HL-60/S4 (cell line): ENCODE data around the gene OXCT1.
"Not testable (repeated sequence)": the region's sequence is repeated elsewhere in the genome, so short reads cannot be mapped to it uniquely, and the experiment has no call there.

Experiments used
- in situ Hi-C: fragments of 300-500 bp; cut with MboI; formaldehyde crosslinking; loops from 2 replicates; pipeline ENCODE4 v1.14.3; 2022; ENCODE audit warnings: low sequenced_read_pairs

The OXCT1 gene

DNA sequence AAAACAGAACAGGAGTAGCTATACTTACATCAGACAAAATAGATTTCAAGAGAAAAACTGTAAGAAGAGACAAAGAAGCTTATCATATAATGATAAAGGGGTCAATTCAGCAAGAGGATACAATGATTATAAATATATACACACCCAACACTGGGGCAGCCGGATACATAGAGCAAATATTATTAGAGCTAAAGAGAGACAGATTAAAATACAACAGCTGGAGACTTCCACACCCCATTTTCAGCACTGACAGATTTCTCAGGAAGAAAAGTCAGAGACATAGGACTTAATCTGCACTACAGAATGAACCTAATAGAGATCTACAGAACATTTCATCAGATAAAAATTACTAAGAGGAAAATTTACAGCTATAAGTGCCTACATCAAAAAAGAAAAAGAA, 35.7 kb downstream of the OXCT1 start:
- in situ Hi-C loops: no loop called here

DNA sequence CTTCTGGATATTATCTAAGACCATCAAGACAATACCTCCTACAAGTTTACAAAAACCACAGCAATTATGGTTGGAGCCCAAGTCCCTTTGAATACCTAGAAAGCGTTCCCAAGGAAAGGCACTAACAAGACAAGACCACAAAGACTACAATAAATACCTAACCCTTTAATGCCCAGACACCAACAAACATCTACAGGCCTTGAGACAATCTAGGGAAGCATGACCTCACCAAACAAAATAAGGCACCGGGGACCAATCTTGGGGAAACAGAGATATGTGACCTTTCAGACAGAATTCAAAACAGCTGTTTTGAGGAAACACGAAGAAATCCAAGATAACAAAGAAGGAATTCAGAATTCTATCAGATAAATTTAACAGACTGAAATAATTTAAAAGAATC, 37.8 kb downstream of the OXCT1 start:
- in situ Hi-C loops: no loop called here

DNA sequence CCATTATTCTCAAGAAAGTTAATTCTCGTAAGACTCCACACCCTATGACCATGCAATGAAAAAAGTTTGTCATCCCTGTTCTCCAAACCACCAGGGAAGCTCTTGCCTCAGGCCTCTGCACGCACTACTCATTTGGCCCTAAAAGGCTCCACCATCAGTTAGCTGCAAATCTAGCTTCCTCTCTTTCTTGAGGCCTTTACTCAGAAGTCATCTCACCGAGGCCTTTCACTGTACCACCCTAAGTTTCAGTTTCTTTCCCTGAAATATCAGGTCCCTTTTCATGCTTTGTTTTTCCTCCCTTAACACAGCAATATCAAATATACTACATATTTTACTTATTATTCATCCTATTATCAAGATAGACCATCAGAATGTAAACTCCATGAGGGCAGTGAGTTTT, 39.1 kb downstream of the OXCT1 start:
- in situ Hi-C loops: no loop called here

DNA sequence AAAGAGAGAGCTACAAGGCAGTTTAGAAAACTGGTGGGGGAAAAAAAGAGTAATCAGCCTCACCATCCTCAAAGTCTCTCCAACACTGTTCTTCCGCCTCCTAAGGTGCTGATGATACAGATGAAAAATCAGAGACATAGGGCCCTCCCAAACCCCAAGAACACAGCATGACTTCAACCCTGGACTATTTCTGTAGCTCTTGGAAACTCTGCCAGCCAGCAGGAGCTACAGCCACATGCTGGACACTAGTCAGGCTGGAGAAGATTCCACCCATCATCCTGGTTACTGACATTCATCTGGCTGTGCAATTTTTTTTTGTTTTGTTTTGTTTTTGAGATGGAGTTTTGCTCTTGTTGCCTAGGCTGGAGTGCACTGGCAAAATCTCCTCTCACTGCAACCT, 42.4 kb downstream of the OXCT1 start:
- in situ Hi-C loops: no loop called here

DNA sequence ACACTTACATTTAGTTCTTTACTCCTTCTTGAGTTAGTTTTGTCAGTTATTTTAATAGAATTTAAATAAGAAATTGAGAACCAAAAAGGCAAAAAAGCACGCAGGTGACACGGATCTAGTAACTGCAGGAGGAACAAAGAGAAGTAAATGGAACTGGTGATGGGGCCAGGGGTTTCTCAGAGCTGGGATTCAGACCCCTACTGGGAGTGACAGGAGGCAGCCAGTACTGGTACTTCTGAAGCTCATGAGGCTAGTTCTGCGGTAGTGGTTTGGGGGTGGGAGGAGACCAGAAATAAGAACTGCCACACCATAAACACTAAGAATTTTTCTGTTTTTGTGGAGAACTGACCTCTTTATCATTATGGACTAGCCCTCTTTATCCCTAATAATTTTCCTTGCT, 48.2 kb downstream of the OXCT1 start:
- in situ Hi-C loops: no loop called here

DNA sequence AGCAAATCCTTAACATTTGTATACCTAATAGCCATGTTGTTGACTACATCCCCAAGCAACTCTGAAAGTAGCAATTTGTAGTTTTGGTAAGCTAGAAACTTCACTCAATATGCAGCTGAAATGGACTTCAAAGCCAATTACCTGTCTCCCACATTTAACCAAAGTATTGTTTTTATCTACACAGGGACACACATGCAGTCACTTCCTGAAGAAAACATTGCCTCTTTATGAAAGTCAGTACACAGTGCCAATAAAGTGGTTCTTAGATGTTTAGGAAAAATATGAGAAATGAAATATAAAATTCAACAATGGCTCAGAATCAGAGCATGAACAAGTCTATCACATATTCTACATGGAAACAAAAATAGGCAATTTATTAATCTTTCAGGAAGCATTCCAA, 49.2 kb downstream of the OXCT1 start:
- in situ Hi-C loops: no loop called here

DNA sequence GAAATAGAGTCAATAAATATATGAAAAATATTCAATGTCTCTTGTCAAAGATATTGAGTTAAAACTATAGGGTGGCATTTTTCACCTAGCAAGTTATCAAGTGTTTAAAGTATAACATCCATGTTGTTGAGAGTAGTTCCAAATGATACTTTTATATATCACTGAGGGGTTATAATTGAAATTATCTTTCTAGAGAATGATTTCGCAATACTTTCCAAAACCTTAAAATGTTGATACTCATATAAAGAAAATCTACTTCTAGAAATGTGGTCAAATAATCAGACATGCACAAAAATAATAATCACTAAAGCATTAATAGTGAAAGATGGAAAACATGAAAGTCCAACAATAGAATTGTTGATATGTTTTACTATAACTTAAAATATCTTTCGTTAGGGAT, 50.1 kb downstream of the OXCT1 start:
- in situ Hi-C loops: no loop called here

DNA sequence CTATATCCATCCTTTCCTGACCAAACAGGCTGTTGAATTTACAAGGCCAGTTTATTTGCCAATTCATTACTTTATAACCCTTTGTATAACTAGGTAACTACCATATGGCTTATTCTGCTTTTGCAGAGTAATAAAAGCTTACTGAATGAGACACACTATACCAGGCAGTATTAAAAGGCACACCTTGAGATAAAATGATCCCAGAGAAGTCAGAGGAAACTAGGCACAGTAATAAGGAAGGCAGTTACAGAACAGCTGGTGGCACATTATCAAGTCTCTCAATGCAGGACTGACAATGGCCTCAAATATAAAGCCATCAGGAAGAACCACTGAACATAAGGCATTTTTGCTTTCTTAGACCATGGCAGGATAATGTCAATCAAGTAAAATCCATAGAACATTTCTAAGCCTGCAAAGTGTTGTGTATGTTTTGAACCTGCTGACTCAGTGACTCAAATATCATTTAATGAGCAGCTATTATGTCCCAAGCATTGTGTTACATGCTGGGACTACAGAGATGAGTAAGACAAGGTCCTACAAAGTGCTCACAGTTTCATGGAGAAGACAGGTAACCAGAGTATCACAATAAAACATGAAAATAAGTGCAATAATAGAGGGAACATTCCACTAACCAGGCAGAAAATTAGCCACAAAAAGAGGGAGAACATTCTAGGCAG, 52.5 kb downstream of the OXCT1 start:
- in situ Hi-C loops: no loop called here

DNA sequence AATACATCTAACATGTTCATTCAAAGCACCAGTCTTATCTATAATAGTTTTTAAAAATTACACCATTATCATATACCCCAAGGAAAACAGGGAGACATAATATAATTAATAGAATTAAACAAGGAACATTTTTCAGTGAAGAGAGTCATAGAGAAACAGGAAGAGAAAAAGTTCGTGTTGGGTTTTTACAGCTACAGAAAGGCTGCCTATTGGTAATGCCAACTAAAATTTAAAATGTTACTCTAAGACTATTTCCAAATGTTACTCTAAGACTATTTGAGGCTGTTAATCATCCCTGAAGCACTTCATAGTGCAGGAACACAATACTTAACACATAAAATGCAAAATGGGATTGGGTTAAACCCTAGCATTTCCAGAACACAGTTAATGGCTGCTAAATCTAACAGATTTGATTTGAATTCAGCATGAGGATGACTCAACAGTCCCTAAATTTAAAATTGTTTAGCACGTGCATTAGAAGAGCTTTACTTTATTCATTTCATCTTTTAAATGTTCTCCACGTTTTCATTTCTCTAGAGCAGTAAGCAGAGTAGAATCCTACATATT, 54.5 kb downstream of the OXCT1 start:
- in situ Hi-C loops: no loop called here

DNA sequence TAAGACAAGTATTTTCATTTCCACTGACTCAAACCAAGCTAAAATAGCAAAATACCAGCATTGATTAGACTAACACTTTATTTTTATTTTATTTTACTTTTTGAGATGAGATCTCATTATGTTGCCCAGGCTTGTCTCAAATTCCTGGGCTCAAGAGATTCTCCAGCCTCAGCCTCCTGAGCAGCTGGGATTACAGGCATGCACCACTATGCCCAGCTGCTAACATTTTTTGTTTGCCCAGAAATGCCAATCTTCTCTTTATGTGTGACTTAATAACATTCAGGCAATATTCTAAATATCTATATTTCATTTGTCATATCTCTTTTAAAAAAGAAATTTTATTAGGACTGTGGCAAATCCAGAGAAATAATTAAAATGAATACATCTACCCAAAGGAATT, 55.0 kb downstream of the OXCT1 start:
- in situ Hi-C loops: no loop called here

DNA sequence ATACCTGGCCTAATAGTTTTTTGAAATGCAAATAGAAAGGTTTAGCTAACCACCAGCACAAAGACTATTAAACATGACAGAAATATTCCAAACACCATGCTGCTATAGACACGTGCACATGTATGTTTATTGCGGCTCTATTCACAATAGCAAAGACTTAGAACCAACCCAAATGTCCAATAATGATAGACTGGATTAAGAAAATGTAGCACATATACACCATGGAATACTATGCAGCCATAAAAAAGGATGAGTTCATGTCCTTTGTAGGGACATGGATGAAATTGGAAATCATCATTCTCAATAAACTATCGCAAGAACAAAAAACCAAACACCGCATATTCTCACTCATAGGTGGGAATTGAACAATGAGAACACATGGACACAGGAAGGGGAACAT, 55.9 kb downstream of the OXCT1 start:
- in situ Hi-C loops: not testable (repeated sequence)

DNA sequence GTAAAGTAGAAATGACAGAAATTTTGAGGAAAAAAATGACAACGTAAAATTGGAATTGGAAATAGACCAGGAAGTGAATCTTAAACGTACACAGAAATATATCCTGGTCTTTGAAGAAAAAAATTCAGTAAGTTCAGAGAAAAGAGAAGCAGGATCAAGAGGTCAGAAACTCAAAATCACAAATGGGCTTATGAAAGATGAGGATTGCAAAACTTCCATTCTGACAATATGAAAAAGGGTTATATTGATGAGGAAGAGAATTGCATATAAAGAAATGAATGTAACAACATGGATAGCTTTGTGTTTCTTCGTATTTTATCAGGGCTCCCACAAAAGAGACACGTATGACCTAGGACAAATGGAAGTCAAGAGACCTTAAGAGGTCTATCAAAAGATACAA, 58.1 kb downstream of the OXCT1 start:
- in situ Hi-C loops: no loop called here

DNA sequence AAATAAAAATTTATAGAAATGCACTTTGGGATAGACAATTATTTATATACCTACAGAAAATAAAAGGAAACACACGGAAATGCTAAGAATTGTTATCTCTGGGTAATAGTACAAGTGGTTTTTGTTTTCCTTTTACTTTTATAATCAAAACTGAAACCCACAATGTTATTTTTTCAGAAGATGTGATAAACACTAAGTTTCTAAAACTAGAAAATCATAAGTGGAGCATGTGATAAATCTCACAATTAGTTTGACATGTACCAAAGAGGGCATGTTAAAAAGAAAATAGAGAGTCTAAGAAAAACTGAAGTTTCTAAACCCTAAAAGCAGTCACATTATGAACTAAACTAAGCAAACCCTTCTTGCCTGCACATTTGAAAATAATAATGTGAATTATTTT, 61.1 kb downstream of the OXCT1 start:
- in situ Hi-C loops: no loop called here

DNA sequence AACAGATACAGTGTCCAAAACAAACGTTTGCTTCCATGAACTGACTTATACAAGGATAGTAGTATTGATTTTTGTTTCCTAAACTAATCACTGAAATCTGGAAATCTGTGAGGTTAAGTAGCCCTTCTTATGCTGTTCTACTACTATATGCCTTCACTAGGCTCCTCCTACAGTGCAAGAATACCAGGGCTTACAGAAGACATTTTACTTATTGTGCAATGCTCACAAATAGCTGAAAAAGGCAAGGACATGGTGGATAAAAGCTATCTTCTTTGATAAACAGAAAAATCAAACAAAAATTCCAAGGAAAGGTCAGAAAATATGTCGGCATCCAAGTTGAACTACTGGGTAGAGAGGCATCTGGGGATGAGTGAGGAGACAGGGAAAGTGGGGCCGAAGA, 61.9 kb downstream of the OXCT1 start:
- in situ Hi-C loops: no loop called here

DNA sequence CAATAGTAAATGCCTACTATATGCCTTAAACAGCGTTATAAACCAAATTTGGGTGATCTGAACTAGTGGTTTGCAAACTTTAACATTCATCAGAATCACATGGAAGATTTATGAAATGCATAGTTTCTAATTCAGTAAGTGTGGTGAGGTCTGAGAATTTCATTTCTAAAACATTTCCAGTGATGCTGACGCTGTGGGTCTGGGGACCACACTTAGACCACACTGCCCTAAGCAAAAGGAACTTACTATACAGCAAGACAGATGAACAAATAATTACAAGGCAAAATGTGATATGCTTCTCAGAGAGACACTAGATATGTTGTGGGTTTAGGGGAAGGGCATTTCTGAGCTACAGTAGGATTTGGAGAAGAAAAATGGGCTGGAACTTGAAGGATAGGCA, 72.6 kb downstream of the OXCT1 start:
- in situ Hi-C loops: no loop called here

DNA sequence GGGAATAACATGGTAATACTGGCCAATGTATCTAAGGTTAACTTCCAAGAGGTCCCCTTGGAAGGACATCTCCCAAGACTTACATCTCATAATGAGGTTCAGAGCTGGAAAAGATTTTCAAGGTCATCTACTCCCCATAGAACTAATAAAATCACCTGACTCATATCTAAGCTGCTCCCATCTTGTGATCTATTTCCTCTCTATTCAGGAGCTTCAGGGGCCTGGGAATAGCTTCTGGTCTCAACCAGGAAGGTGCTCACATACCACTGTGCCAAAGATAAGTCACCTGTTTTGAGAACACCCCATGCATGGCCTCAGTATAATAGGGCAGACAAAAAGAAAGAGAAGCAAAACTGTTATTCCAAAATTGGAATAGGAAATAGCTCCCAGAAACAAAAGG, 74.2 kb downstream of the OXCT1 start:
- in situ Hi-C loops: no loop called here

DNA sequence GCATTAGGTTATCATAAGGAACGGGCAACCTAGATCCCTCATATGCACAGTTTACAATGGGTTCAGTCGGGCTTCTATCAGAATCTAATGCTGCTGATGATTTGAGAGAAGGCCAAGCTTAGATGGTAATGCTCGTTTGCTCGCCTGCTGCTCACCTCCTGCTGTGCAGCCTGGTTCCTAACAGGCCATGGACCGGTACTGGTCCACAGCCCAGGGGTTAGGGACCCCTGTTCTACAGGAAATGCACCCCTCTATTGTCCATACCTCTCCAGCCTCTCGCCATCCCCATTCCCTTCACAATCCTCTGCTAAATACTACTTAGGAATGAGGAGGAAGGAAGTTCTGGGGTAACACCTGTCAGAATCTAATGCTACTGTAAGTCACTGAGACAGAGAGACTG, 75.1 kb downstream of the OXCT1 start:
- in situ Hi-C loops: no loop called here

DNA sequence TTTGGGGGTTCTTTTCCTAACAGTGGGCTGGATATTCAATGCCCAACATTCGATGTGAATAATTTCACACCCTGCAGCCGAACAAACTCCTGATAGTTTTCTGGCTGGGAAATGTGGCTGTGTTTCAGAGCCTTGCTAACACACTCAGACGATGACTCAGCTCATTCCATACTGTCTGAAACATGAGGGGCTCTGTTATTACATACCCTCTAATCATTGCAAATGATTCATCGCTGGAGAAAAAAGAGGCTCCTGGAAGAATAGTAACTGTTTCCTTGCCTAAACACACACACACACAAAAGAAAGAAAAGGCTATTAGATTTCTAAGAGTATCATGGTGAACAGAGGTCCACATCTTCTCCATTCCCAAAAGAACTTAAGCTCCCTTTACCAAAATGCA, 75.8 kb downstream of the OXCT1 start:
- in situ Hi-C loops: no loop called here

DNA sequence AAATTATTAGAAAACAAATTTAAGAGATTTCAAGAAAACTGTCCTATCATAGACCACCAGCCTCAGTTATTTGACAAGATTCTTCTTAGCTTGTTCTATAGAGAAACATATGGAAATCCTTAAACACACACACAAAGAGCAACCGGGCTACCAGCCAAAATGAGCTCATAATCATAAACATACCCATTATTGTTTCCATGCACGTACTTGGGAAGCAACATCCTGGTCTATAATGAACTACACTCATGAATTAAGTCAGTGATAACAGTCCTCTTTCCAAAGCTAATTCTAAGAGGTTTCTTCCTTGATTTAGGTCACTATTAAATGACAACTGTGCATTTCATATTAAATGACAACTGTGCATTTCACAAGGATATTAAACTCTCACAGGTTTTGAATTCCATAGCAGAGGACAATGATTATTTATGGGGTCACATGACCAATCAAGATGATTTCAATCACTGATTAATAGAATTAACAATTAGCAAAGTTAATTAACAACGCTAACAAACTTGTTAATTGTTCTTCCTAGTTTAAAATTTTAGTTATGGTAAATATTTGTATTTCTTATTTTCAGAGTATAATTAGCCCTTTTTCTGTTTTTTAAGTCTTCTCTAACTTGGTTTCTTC, 77.0 kb downstream of the OXCT1 start:
- in situ Hi-C loops: no loop called here

DNA sequence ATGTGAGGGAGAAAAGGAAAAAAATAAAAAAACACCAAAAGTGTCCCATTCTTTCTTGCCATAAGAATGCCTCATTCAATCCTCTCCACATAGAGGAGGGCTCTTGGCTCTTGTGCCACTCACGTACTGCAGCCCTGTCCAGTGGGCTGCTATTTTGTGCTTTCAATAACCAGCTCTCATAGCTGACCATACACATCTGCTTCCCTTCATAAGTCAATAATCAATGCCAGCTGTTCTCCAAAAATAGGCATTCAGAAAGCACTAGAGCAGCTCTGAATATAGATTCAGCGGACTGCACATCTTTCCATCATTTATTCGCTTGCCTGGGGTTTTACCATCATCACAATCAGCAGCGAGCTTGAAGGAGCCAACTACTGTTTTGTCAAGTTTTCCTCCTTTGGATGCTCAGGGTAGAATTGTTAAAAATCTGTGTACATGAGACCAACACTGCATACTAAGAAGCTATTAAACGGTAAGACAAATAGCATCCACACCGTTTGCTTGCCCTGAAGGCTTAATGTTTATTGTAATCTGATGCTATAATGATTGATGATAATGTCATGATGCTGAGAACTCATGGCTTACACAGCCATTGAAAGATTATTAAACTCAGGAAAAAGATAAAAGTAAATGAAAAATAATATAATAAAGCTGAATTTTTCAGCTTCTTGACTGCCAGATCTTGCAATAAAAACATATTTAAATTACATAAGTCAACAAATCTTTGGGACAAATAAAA, 80.0 kb downstream of the OXCT1 start:
- in situ Hi-C loops: no loop called here

DNA sequence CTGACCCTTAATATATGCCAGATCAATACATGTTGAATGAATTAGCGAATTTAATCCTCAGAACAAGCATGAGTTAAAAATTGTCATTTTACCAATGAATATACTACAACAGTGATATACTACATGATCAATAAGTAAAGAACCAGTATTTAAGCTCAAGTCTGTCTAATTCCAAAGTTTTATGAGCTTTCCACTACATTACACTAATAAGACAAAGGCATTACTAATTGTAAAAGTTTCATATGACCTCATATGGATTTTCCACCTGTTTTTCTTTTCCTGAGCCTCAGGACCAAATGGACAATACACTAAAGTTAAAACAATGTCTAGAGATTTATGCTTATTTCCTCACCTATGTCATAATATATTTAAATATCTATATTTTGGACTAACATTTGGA, 80.8 kb downstream of the OXCT1 start:
- in situ Hi-C loops: no loop called here

DNA sequence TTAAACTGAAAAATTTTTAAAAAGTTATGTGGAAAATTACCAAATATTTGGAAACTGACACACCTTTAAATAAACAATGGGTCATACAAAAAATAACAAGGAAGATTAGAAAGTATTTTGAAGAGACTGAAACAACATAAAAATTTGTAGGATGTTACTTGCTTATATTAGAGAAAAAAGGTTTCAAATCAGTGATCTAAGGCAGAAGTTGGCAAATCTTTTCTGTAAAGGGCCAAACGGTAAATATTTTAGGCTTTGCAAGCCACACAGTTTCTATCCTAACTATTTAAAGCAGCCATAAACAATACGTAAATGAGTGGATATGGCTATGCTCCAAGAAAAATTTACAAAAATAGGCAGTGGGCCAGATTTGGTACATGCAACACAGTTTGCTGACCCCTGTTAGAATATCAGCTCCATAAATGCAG, 81.3 kb downstream of the OXCT1 start:
- in situ Hi-C loops: no loop called here
